HG02970 (cell line): Measurements from ENCODE around the gene IFI35.
A peak's percentile ranks its signal among the peaks of the same experiment; 100 is the strongest.
"Not testable (repeated sequence)": the region's sequence is repeated elsewhere in the genome, so short reads cannot be mapped to it uniquely, and the experiment has no call there.

ENCODE experiments used
- ATAC-seq: cut with Tn5 transposase; IDR thresholded peaks from one replicate; pipeline ENCODE4 v1.9.1; 2021; ENCODE audit warnings: mild to moderate bottlenecking, moderate library complexity, moderate number of reproducible peaks; ENCODE audit not compliant: unreplicated experiment, low FRiP score

The IFI35 gene

DNA sequence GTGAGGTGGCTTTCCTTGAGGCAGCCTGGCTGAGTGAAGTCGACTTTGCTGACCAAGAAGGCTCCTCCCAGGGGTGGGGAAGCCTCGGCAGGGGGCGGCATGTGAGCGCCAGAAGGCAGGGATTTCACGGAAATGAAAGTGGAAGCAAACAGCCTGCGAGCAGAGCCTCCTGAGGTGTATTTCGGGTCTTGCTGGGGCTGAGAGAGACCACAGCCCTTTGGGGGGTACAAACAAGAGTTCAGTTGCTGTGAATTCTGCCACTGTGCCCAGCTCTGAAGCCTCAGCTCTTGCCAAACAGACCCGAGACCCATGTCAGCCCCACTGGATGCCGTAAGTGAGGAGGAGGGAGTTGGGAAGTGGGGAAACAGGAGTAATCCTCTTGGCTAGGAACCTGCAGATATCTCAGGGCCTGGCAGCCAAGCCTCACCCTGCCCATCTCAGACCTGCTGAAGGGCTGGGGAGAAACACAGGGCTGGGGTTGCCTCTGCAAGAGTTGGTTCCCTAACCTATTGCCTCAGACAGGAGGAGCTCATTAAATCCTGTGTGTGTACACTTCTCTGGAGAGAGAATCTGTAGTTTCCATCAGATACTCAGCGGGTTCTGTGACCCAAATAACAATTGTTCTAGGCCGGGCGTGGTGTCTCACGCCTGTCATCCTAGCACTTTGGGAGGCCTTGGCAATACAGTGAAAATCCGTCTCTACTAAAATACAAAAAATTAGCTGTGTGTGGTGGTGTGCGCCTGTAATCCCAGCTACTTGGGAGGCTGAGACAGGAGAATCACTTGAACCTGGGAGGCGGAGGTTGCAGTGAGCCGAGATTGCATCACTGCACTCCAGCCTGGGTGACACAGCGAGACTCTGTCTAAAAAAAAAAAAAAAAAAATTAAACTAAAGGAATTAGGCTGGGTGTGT lies at the start of gene IFI35:
Gene IFI35, plus strand, starts transcription at position 146 of the 913 bp plus-strand sequence. Its CDS starts 164 bp downstream, at position 310.
- ATAC-seq = no peak

DNA sequence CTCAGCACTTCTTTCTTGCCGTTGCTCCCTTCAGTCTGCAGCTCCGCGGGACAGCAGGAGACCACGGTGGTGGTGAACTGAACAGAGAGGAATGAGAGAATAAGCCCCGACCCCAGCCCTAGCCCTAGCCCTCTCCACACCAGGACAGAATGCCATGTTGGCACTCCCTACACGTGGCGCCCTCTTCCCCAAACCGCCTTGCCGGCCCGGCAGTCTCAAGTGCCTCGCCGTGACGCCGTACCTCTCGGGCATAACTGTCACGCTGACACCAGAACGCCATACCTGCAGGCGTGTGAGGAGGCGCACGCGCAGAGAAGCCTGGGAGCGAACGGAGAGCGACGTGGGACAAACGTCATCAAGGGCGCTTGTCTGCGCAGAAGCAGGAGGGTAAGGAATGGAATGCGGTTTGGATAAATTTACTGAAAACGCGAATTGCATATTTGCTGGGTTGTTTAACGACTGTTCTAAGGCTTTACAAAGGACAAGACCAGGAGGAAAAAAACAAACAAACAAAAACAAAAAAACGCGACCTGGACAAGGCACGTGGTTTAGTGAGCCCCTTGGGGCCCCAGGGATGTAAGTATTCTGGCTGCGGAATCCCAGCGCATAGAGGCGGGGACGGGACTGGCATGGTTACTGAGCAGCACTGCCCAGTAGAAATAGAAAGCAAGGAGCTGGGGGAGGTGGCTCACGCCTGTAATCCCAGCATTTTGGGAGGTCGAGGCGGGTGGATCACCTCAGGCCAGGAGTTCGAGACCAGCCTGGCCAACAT lies 42.2 kb upstream of the IFI35 start, which contains the start of gene AARSD1:
Gene AARSD1, minus strand, starts transcription at position 294 of the 772 bp plus-strand sequence. Its CDS starts 14 bp downstream, at position 280.
- ATAC-seq = peak; percentile 71

DNA sequence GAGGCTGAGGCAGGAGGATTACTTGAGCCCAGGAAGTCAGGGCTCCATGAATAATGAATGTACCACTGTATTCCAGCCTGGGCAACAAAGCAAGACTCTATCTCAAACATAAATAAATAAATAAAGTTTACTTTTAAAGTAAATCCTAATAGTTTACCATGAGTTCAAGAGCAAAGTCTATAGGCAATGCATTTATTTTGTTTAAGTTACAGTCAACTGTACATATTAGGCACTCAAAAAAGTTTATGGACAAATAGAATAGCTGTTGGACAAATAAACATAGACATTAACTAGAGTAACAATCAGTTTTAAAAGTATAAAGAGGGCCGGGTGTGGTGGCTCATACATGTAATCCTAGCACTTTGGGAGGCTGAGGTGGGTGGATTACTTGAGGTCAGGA lies 38.7 kb upstream of the IFI35 start:
- no peak for ATAC-seq

DNA sequence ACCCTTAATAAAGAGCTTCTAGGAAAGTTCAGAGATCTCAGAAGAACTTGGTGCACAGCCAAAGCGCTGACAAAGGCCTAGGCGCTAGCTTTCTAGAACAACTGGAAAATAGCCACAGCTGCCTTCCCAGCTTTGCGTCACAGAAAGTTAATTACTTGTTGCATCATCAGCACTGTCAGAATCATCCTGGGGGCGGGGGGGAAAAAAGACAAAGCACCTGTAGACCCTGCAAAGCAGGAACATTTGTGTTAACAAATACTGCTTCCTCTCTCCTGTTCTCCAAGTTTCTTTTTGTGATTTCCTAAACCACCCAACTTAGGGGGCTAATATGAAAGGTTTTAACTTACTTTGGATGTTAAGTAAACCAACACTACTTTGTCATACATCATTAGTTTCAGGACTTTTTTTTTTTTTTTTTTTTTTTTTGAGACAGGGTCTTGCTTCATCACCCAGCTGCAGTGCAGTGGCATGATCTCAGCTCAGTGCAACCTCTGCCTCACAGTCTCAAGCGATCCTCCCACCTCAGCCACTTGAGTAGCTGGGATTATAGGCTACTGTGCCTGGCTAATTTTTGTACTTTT lies 37.5 kb upstream of the IFI35 start:
- no peak for ATAC-seq

DNA sequence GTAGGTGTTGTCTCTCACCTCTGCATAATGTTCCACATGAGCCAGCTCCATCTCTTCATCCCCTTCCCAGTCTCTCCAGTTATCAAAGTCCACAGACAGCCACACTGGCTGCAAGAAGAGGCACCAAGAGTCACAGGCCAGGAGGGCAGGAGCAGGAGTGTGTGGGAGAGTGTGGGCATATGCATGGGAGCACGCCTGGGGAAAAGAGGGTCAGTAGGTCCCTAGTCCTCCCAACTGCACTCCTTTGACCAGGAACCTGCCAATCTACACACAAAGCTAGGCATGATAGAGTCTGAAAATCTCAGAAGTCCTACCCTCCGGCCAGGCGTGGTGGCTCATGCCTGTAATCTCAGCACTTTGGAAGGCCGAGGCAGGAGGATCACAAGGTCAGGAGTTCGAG lies 35.0 kb upstream of the IFI35 start:
- ATAC-seq = no peak

DNA sequence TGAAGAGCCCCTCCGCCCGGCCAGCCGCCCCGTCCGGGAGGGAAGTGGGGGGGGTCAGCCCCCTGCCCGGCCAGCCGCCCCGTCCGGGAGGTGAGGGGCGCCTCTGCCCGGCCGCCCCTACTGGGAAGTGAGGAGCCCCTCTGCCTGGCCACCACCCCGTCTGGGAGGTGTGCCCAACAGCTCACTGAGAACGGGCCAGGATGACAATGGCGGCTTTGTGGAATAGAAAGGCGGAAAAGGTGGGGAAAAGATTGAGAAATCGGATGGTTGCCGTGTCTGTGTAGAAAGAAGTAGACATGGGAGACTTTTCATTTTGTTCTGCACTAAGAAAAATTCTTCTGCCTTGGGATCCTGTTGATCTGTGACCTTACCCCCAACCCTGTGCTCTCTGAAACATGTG lies 33.3 kb upstream of the IFI35 start:
- not testable (repeated sequence) for ATAC-seq

DNA sequence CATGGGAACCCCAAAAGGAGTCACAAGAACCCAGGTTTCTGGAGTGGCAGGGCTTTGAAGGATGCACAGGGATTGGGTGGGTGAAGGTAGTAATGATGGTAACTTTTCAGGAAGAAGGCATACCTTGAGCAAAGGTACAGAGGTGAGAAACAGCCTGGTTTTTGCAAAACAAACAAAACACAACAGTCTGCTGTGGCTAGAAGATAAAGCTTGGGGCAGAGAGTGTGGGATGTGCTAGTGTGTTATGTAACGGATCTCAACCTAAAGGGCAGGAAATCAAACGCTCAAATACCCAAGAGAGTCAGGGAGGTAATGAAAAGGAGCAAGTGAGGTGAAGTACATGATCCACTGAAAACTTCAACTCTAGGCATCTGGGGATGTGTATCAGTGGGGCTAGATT lies 31.3 kb upstream of the IFI35 start:
- ATAC-seq = no peak

DNA sequence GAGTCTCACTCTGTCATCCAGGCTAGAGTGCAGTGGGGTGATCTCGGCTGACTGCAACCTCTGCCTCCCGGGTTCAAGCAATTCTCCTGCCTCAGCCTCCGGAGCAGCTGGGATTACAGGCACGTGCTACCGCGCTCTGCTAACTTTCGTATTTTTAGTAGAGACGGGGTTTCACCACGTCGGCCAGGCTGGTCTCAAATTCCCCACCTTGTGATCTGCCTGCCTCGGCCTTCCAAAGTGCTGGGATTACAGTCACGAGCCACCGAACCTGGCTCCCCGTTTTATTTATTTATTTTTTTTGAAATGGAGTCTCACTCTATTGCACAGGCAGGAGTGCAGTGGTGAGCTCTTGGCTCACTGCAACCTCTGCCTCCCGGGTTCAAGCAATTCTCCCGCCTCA lies 30.9 kb upstream of the IFI35 start:
- ATAC-seq = not testable (repeated sequence)

DNA sequence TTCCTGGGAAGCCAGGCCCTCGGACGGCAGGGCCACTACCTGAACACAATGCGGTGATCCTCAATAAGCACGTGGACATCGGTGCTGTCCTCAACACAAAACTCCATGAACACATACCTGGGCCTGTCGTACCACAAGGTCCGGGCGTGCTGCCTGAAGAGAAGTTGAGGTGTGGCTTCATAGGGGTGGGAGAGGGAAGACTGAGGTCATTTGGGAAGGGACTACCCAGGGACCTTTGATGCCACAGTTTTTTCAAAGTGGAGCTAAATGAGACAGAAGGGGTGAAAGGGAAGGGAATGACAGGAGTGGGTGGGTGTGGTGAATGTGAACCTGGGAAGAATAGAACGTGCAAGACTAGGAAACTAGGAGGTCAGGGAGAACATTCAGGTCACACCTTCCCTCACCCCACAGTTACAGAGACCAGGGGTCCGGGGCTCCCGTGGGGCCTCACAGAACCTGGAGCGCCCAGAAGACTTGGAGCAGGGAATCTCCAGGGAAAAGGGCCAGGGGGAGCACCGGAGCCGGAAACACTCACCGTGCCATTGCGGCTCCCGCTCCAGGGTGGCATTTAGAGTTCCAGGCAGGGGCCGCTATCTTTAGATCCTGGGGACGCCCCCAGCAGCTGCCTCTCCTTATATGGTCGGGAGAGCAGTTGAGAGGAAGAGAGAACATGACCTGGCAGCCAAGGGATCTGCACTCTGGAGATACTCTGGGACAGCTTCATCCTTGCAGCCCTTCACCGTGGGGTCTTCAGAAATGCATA lies 26.9 kb upstream of the IFI35 start, which contains the start of gene PTGES3L:
Gene PTGES3L, minus strand, starts transcription at position 570 of the 763 bp plus-strand sequence. Its CDS starts 27 bp downstream, at position 543.
- ATAC-seq = no peak

DNA sequence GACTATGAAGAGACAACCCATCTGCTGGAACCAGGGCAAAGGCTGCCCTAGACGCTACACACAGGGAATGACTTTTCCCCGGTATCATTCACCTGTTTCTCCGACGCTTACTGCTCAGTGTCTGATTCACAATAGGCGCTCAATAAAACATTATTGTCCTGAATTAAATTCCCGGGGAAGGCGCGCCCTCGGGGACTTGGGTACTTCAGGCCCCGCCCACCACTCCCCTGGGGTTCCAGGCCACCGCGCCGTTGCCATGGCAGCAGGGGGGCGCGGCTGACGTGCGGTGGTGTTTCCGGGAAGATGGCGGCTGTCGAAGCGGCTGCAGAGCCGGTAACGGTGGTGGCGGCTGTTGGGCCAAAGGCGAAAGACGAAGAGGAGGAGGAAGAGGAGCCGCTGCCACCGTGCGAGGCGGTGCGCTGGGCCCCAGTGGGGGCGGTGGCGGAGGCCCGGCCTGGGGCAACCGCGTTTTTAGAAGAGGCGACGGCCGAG lies 26.3 kb upstream of the IFI35 start, which contains the start of gene RUNDC1:
Gene RUNDC1, plus strand, starts transcription at position 292 of the 492 bp plus-strand sequence. Its CDS starts 12 bp downstream, at position 304.
- peak; percentile 47 for ATAC-seq

DNA sequence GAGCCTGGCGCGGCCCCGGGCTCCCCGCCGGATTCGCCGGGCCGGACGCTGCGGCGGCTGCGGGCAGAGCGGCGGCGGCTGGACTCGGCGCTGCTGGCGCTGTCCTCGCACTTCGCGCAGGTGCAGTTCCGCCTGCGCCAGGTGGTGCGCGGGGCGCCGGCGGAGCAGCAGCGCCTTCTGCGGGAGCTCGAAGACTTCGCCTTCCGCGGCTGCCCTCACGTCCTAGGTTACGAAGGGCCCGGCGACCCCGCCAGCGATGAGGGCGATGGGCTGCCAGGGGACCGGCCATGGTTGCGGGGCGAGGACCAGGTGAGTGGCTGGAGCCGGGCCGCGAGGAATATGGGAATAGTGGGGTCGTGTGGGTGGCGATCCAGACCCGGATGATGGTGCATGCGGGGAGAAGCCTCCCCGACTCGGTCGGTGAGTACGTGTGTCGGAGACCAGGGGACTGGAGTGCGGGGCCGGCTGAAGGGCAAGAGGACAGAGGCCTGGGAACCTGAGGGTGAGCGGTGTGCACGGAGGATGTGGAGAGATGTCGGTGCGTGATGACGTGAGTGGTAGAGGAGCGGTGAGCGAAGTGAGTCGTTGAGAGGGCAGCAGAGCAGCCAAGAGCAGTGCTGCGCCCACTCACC lies 25.7 kb upstream of the IFI35 start:
- peak; percentile 42 for ATAC-seq

DNA sequence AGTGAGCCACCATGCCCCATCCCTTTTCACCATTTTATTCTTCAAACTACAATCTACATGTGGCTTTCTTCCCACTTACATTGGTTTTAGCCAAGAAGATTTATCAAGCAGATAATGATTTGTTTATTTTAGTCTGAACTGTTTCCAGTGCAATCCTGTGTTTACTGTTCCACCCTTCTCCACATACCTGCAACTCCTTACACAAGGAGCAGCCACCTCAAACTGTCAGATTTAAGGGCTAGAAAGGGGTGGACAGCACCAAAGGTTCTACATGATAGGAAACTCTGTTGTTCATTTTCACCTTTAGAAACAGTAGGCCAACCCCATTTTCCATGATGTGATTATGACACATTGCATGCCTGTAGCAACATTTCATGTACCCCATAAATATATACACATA lies 24.3 kb upstream of the IFI35 start:
- ATAC-seq = no peak

DNA sequence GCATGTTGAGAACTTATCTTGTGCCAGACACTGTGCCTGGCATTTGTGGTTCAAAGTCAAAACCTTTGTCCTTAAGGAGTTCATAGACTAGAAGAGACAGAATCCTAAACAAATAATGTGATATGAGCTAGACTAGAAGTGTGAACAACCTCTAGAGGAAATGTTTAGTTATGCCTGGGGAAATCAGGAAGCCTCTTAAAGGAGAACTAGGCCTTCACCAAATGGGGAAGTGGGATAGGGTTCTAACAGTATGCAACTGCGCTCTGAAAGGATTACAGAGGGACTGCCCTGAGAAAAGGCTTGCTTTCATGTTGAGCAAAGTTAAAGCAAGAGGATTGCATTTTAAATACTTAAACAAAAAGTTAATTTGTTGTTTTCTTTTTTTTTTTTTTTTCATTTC lies 21.4 kb upstream of the IFI35 start:
- no peak for ATAC-seq

DNA sequence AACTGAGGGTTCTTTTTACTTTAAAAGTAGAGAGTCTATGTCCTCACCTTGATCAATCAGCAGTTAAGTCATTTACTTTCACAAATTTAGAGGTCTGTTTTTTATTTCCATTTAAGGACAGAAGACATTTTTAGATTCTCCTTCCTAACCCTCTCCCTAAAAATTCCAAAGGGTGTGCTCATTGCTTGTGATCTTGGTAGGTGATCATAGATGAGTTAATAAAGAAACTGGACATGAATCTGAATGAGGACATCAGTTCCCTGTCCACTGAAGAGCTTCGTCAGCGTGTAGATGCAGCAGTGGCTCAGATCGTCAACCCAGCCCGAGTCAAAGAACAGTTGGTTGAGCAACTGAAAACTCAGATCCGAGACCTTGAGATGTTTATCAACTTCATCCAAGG lies 17.4 kb upstream of the IFI35 start:
- ATAC-seq = no peak

DNA sequence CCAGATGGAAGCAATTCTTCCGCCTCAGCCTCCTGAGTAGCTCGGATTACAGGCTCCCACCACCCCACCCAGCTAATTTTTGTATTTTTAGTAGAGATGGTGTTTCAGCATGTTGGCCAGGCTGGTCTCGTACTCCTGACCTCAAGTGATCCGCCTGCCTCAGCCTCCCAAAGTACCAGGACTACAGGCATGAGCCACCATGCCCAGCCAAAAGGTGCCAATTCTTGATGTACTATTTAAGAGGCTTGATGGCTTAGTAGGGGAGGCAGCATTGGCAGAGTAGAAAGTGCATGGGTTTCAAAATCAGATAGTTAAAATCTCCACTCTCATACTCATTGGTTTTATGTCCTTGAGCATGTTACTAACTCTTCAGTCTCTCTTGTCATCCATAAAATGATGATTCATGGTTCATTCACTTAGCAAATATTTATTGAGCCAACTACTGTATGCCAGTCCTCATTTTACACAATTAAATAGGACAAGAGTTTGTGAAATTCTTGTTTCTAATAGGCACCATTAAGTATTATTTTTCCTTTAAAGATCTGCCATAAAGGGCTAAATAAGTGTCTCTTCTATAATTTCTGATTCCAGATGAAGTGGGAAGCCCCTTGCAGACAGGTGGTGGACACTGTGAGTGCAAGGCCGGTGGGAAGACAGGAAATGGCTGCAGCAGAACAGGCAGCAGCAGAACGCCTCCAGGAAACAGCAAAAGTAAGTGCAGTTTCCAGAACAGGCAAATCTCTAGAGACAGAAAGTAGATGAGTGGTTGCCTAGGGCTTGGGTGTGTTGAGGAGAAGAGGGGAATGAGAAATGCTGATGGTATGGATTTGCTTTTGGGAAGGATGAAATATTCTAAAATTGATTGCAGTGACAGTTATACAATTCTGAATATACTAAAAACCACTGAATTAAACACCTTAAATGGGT lies 16.6 kb upstream of the IFI35 start:
- ATAC-seq = no peak

DNA sequence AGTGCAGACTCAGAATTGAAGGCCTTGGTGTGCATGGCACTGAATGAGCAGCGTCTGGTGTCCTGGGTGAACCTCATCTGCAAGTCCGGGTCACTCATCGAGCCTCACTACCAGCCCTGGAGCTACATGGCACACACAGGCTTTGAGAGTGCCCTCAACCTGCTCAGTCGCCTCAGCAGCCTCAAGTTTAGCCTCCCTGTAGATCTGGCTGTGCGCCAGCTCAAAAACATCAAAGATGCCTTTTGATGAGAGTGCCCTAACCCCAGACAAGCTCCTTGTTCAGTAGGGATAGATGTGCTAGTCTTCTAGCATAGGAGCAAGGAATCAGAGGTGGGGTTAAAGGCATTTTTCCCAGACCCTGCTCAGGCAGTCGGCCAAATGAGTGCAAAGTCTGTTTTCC lies 15.1 kb upstream of the IFI35 start:
- no peak for ATAC-seq

DNA sequence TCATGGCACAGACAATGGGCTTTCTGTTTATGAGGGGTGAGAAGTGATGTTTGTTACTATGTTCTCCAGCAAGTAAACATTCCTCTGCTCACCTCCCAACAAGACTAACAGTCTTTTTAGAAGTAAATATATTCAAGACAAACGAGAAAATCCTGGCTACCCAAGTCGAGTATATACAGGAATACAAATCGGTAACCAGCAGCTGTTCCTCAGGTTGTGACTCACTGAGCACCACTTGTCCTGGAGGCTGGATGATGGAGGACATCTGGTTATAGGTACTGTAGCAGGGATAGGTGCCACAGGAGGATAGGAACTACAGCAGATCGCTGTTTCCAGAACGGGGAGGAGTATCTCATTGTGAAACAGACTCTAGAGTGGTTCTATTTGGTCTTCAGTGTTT lies 13.7 kb upstream of the IFI35 start:
- ATAC-seq = no peak

DNA sequence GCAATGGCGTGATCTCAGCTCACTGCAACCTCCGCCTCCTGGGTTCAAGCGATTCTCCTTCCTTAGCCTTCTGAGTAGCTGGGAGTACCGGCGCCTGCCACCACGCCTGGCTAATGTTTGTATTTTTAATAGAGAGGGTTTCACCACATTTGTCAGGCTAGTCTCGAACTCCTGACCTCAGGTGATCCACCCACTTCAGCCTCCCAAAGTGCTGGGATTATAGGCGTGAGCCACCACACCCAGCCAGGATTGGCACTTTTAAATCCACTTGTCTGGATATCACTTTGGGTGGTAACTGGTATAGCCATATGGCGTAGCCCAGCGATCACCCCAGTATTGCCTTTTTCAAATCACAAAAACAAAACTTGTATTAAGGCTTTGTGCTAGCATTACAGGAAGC lies 12.7 kb upstream of the IFI35 start:
- ATAC-seq = not testable (repeated sequence)
